IPS DF 6.9 (cell line): ENCODE measurements around the gene PPOX.

Experiments
- DNase-seq: peaks from one replicate; pipeline ENCODE4 v3.0.0-alpha.2; 2013; ENCODE audit warnings: low read depth, low spot score
- H3K27ac ChIP-seq: one replicate; pipeline ENCODE4 v1.5.1; 2013; ENCODE audit warnings: low read length, control low read depth
- H3K27me3 ChIP-seq: 2 replicates; pipeline ENCODE4 v1.6.1; 2013; ENCODE audit warnings: mild to moderate bottlenecking, low read length; ENCODE audit not compliant: control insufficient read depth, insufficient read depth
- H3K36me3 ChIP-seq: 2 replicates; pipeline ENCODE4 v1.6.1; 2013; ENCODE audit warnings: low read length; ENCODE audit not compliant: control insufficient read depth, insufficient read depth
- H3K4me1 ChIP-seq: 2 replicates; pipeline ENCODE4 v1.6.1; 2013; ENCODE audit warnings: low read length; ENCODE audit not compliant: control insufficient read depth, insufficient read depth
- H3K4me3 ChIP-seq: 2 replicates; pipeline ENCODE4 v1.5.1; 2013; ENCODE audit warnings: mild to moderate bottlenecking, low read length
- H3K9me3 ChIP-seq: 2 replicates; pipeline ENCODE4 v1.6.1; 2013; ENCODE audit warnings: low read length, inconsistent platforms; ENCODE audit not compliant: control insufficient read depth, insufficient read depth
- WGBS: extraction: QIAGEN DNeasy Blood & Tissue Kit; methylation state at CpG from one replicate; pipeline ENCODE4 v1.1.7; 2013; ENCODE audit warnings: mixed read lengths, missing lambda C conversion rate; ENCODE audit not compliant: insufficient read length, insufficient coverage; 5-methylcytosine and 5-hydroxymethylcytosine counted together

PPOX gene

DNA sequence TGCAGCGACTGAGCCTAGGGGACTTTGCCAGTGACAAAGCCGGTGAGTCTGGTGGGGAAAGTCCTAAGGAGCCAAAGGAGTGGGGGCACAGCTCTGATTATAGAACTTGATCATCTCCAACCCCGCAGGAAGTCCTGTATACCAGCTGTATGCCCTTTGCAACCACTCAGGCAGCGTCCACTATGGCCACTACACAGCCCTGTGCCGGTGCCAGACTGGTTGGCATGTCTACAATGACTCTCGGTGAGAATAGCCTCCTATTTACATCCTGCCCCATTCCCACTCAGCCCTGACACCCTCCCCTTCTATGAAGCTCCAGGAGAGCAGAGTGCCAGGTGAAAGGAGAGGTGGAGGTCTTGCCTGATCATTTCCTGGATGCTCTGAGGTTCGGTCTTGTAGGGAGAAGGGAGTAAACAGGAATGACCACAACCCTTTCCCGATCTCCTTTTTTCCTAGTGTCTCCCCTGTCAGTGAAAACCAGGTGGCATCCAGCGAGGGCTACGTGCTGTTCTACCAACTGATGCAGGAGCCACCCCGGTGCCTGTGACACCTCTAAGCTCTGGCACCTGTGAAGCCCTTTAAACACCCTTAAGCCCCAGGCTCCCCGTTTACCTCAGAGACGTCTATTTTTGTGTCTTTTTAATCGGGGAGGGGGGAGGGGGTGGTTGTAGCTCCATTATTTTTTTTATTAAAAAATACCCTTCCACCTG is 1.2 kb upstream of the PPOX start:
- DNase-seq = no peak

DNA sequence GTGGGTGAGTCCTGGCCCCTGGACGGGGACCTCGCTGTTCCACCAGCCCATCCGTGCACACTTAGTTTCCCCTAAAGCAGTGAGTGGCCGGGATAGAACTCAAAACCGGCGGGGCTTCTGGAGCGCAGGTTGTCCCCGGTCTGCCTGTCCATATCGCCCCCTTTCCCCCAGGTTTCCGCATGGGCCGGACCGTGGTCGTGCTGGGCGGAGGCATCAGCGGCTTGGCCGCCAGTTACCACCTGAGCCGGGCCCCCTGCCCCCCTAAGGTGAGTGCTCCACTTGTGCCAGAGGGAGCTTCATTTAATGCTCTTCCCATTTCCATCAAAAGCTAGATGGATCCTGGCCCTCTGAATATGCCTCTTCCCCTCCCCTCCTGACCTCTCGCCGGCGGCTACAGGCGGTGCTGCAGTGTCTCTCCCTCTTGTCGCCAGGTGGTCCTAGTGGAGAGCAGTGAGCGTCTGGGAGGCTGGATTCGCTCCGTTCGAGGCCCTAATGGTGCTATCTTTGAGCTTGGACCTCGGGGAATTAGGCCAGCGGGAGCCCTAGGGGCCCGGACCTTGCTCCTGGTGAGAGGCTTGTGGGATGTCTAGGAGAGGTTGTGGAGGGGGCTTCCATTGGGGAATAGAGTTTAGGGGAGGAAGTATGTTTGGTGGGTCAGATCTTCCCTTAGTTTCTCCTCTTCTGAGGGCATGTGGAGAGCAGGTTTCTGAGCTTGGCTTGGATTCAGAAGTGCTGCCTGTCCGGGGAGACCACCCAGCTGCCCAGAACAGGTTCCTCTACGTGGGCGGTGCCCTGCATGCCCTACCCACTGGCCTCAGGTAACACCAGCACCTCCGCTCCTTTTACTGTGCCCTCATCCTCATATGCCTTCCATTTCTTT is 683 bp downstream of the PPOX start:
- Histone ChIP-seq H3K27ac (no peak overlapping the region), H3K9me3 (no peaks in the 10 kb centered on the region), H3K27me3 (no peaks in the 10 kb centered on the region), H3K4me3 (peak overlapping the region; percentile 72), H3K36me3 (peaks cover 12% of the 10 kb centered on the region), H3K4me1 (no peaks in the 10 kb centered on the region)
- no CpG with 5 or more reads among the region's 33 CpGs for WGBS
- no peak for DNase-seq

More for the DNA sequence above, 1.2 kb upstream of the PPOX start:
- Histone ChIP-seq H3K27ac (no peak overlapping the region), H3K4me1 (no peaks in the 10 kb centered on the region), H3K4me3 (no peak overlapping the region), H3K9me3 (no peaks in the 10 kb centered on the region), H3K27me3 (no peaks in the 10 kb centered on the region), H3K36me3 (no peaks in the 10 kb centered on the region)
- WGBS = no CpG with 5 or more reads among the region's 14 CpGs

DNA sequence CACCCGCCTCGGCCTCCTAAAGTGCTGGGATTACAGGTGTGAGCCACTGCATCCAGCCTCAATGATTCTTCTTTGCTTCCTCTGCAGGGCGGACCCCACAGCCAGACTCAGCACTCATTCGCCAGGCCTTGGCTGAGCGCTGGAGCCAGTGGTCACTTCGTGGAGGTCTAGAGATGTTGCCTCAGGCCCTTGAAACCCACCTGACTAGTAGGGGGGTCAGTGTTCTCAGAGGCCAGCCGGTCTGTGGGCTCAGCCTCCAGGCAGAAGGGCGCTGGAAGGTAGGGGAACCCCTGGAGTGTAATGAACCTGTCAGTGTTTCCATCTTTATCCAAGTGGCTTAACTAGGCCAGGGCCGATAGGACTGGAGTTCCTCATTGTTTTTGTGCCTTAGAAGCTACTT is 2.7 kb downstream of the PPOX start:
- no peak for DNase-seq
- Histone ChIP-seq H3K9me3 (no peaks in the 10 kb centered on the region), H3K36me3 (peaks cover 18% of the 10 kb centered on the region), H3K4me3 (no peak overlapping the region), H3K4me1 (no peaks in the 10 kb centered on the region), H3K27ac (no peak overlapping the region), H3K27me3 (no peaks in the 10 kb centered on the region)
- WGBS = no CpG with 5 or more reads among the region's 9 CpGs

DNA sequence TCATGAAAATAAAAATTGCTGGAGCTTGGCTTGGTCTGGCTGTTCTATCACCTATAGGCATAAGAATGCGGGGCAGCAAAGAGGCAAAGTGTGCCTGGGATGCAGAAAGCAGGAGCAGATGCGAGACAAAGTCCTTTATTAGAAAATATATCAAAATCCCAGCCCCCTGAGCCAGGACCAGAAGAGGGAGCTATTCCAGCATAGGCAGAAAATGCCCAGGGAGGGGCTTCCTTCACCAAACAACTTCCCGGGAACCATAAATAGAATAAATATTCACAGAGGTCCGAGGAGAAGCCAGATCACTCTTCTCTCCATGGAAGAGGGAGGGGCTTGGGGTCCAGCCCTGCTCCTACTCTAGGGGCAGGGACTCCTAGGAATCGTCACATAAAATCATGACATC is 5.0 kb downstream of the PPOX start:
- Histone ChIP-seq H3K4me1 (no peaks in the 10 kb centered on the region), H3K27ac (no peak overlapping the region), H3K36me3 (peaks cover 18% of the 10 kb centered on the region), H3K27me3 (no peaks in the 10 kb centered on the region), H3K4me3 (no peak overlapping the region), H3K9me3 (no peaks in the 10 kb centered on the region)
- no peak for DNase-seq
- WGBS = no CpG with 5 or more reads among the region's 5 CpGs

DNA sequence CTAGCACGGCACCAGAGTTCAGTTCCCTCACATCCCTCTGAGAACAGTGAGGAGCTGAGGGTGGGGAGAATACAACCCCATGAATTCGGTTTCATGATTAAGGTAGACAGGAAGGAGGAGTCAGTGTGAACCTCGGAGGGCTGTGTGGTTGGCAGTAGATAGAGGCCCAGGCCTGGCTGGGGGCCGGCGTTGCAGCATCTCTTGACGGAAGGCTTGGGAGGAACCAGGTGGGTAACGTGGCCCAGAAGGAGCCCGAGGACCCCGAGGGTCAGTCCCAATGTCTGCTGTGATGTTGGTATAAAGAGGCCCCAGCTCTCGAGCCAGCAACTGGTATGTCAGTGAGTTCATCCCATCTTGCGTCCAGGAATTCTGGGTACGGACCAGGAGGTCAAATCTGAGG is 5.5 kb downstream of the PPOX start:
- Histone ChIP-seq H3K9me3 (no peaks in the 10 kb centered on the region), H3K27me3 (no peaks in the 10 kb centered on the region), H3K27ac (no peak overlapping the region), H3K36me3 (peaks cover 18% of the 10 kb centered on the region), H3K4me1 (peaks cover 1% of the 10 kb centered on the region; the same call in 1 of the 2 replicates), H3K4me3 (no peak overlapping the region)
- no CpG with 5 or more reads among the region's 12 CpGs for WGBS
- no peak for DNase-seq

DNA sequence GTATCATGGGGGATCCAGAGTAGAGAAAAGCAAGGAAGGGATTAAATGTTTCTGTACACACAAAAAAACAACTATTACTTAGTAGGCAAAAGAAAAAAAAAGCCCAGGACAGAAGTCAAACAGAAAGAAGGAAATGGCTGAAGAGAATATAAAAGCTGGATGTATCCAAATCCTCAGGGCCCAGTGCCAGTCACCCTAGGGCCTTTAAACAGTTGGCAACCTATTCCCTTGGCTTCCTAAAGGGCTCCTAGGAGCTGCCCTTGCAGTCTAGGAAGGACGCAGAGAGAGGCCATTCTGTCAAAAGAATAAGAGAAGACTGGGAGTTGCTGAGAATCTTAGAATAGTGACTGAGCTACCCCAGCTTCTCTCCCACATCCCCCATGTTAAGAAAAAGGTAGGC is 6.1 kb downstream of the PPOX start:
- peaks cover 1% of the 10 kb centered on the region; the same call in 1 of the 2 replicates for H3K4me1 ChIP-seq
- H3K36me3 ChIP-seq = peaks cover 18% of the 10 kb centered on the region
- no peak overlapping the region for H3K27ac ChIP-seq
- H3K27me3 ChIP-seq = no peaks in the 10 kb centered on the region
- no peaks in the 10 kb centered on the region for H3K9me3 ChIP-seq
- WGBS = no CpG with 5 or more reads among the region's 1 CpG
- no peak overlapping the region for H3K4me3 ChIP-seq
- no peak for DNase-seq

DNA sequence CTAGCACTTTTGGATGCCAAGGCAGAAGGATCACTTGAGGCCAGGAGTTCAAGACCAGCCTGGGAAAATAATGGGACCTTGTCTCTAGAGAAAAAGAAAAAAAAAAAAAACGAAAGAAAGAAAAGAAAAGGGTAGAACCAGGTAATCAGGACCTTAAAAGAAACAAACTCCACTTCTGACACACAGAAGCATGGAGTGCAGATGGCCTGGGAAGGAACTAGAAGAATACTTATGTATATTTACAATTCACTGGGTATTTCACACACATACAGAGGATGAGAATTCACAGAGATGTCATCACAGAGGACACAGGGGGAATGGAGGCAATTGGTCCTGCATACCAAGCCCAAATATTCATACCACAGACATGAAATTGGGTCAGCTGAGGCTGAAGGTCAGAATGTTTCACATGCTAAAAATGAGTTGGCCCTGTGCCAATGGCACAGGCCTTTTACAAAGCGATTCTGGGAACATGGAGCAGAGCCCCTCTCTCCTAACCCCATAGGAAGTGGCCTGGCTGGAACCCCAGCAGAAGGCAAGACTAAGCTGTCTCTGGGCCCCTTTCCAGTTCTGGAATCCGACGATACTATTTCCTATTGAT is 6.7 kb downstream of the PPOX start:
- Histone ChIP-seq H3K36me3 (peaks cover 18% of the 10 kb centered on the region), H3K27me3 (no peaks in the 10 kb centered on the region), H3K4me3 (no peak overlapping the region), H3K4me1 (peaks cover 1% of the 10 kb centered on the region; the same call in 1 of the 2 replicates), H3K27ac (no peak overlapping the region), H3K9me3 (no peaks in the 10 kb centered on the region)
- WGBS = no CpG with 5 or more reads among the region's 4 CpGs
- no peak for DNase-seq

DNA sequence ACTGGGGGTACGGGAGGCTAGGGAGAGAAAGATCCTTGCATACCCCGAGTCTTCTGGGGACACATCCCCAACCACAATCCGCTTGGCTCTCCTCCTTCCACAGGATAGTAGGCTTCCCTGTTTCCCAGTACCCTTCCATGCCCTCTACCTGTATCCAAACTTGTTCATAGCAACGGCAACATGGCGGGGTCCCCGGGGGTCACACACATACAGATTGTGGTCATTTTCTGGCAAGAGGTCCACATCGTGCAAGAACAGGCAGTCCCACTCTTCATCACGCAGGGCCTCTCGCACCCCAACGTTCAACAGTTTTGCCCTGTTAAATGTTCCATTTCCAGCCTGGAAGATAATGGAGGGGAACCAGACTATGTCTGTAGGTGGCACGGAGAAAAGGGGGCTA is 7.5 kb downstream of the PPOX start:
- H3K4me3 ChIP-seq = no peak overlapping the region
- H3K27ac ChIP-seq = no peak overlapping the region
- DNase-seq = no peak
- peaks cover 18% of the 10 kb centered on the region for H3K36me3 ChIP-seq
- no CpG with 5 or more reads among the region's 11 CpGs for WGBS
- H3K9me3 ChIP-seq = no peaks in the 10 kb centered on the region
- no peaks in the 10 kb centered on the region for H3K27me3 ChIP-seq
- H3K4me1 ChIP-seq = peaks cover 1% of the 10 kb centered on the region; the same call in 1 of the 2 replicates

DNA sequence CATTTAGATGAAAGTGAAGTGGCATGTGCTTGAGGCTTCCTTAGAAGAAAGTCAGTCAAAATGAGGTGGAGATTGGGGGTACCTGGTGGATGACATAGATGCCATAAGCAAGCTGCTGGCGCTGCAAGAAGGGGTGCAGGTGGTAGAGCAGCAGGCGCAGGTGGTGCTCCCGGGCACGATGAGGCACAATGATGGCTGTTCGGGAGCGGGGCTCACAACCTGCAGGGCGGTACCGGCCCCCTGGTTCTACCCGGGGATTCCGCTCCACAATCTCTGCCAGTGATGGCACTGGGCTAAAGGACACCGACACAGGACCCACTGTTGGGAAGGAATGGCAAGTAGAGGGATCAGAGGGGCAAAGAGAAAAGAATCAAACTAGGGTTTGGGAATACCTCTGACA is 8.7 kb downstream of the PPOX start:
- Histone ChIP-seq H3K9me3 (no peaks in the 10 kb centered on the region), H3K4me3 (no peak overlapping the region), H3K27ac (no peak overlapping the region), H3K27me3 (no peaks in the 10 kb centered on the region), H3K36me3 (peaks cover 18% of the 10 kb centered on the region), H3K4me1 (peaks cover 1% of the 10 kb centered on the region; the same call in 1 of the 2 replicates)
- no peak for DNase-seq
- no CpG with 5 or more reads among the region's 11 CpGs for WGBS

DNA sequence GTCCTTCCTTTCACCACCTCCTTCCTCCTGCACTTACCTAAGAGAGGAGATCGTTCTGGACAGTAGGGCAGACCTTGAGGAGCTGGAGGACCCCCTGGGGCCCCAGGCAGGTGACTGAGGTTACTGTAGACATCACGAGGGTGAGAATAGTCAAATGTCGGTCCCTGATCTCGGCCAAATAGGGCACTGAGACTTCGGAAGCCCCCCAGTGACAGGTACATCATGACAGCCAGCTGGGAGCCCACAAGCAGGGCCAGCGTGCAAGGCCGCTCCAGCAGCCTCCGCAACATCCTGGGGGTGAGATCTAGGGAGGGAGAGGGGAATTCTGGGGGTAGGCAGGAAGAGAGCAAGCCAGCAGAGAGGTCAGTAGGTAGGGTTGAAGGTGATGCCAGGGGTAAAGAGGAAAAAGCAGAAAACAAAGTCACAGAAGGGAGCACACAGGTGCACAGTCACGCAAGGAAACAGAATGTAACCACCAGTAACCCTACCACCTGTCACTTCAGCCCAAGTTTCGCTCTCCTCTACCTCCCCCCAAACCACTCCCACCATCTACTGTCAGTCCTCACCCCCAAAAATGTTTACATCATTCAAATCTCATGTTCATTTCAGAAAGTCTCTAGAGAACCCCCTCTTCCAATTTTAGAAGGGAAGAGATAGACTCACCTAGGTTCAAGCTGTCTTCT is 9.7 kb downstream of the PPOX start:
- no peak for DNase-seq
- Histone ChIP-seq H3K4me3 (no peak overlapping the region), H3K4me1 (peaks cover 1% of the 10 kb centered on the region; the same call in 1 of the 2 replicates), H3K27ac (no peak overlapping the region), H3K27me3 (no peaks in the 10 kb centered on the region), H3K9me3 (no peaks in the 10 kb centered on the region), H3K36me3 (peaks cover 13% of the 10 kb centered on the region)
- WGBS = no CpG with 5 or more reads among the region's 10 CpGs
